ENCODE results near the gene ZNRF2. TPM values are rescaled to one million over a fixed set of nuclear protein-coding genes. Genes with fewer than 3 reads are reported as not detected.

Gene ZNRF2
- total and polyA plus RNA-seq, 2 of the 4 experiments (the other 2 are of a cell fraction) = 0.31 to 0.54 TPM

DNA sequence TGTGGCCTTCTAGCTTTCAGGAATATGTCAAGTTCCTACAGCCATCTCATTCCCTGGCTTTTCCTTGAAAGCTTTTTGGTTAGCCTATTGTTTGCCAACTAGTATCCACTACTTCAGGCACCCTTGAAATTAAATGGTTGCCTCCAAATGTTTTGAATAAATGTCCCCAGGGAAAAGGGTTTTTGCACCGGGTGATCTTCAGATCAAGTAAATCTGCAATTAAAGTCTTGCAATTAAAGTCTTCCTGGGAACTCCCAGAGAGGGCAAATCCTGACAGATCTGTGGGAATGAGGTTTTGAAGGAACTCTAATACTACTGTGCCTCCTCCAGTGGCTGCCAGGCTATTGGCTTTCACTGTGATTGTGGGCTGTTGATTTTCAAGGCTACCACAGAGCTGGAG, 17.7 kb upstream of the ZNRF2 start:
- Histone ChIP-seq H4K8ac (ENCODE audit: low read depth in 2 of 2, low read length in 2 of 2) (no peak overlapping the region), H3K27me3 (ENCODE audit: control insufficient read depth, insufficient read depth, low read length) (peaks cover 23% of the 10 kb centered on the region), H4K20me1 (ENCODE audit: insufficient read depth, low read length) (no peaks in the 10 kb centered on the region), H2BK15ac (ENCODE audit: low read depth, low read length) (no peak overlapping the region), H3K18ac (ENCODE audit: low read depth, low read length) (no peak overlapping the region), H3K4ac (ENCODE audit: low read depth, low read length) (no peak overlapping the region), H3K9me1 (ENCODE audit: insufficient read depth, low read length) (no peaks in the 10 kb centered on the region), H2AK9ac (replicated peaks; ENCODE audit: low read depth, low read length, poor library complexity) (no peak overlapping the region), H3K4me2 (ENCODE audit: low read depth, low read length) (no peak overlapping the region), H2AK5ac (ENCODE audit: low read depth, low read length) (no peak overlapping the region), H4K5ac (ENCODE audit: low read depth, low read length) (no peak overlapping the region), H3K27ac (ENCODE audit: insufficient read depth, low read length) (no peak overlapping the region), H3K36me3 (ENCODE audit: control insufficient read depth, insufficient read depth, low read length) (no peaks in the 10 kb centered on the region), H3K79me1 (ENCODE audit: low read depth in 1 of 2, low read length in 2 of 2) (no peaks in the 10 kb centered on the region), H2AFZ (replicated peaks; ENCODE audit: low read length, poor library complexity) (no peak overlapping the region), H2BK20ac (ENCODE audit: low read depth, low read length) (no peak overlapping the region), H3K4me3 (ENCODE audit: insufficient read depth, low read depth, low read length) (no peak overlapping the region), H2BK5ac (ENCODE audit: low read depth, low read length, poor library complexity, severe bottlenecking) (no peak overlapping the region), H4K91ac (ENCODE audit: insufficient read depth, low read depth, low read length) (no peak overlapping the region), H3K9ac (ENCODE audit: low read depth, low read length) (no peak overlapping the region), H3K56ac (ENCODE audit: extremely low read depth, insufficient read depth, low read length) (no peak overlapping the region), H3K23ac (ENCODE audit: low read depth, low read length) (no peak overlapping the region), H3K9me3 (ENCODE audit: control insufficient read depth, insufficient read depth, low read length) (no peaks in the 10 kb centered on the region), H3K4me1 (ENCODE audit: control insufficient read depth, insufficient read depth, low read length) (no peaks in the 10 kb centered on the region), H3K14ac (replicated peaks; ENCODE audit: low read depth, low read length) (no peak overlapping the region), H2BK120ac (ENCODE audit: low read depth, low read length) (no peak overlapping the region)
- DNase-seq = no peak
- intact Hi-C loops (cut with micrococcal nuclease) = no loop called here
- no CpG with 5 or more reads among the region's 1 CpG for WGBS, 2 experiments (ENCODE audit: extremely low coverage in 2 of 2, insufficient read length in 1 of 2)
- in situ Hi-C loops (cut with MboI; ENCODE audit: low sequenced_read_pairs) = no loop called here
- no TSS peak for BruUV-seq (replicated peaks)
- no peak for ATAC-seq (ENCODE audit: low read depth)
- ChIA-PET CTCF (no interaction called here), POLR2A (ENCODE audit: unreplicated experiment) (no interaction called here)
- dilution Hi-C loops (cut with HindIII; ENCODE audit: low sequenced_read_pairs, unreplicated experiment) = no loop called here
- TF ChIP-seq CHD1 (IDR thresholded peaks at IDR 0.05; ENCODE audit: low read depth, low read length) = no peak
- TF ChIP-seq NFE2L2 (IDR thresholded peaks at IDR 0.05; ENCODE audit: low read depth, low read length) = no peak
- no peak for TF ChIP-seq MAZ (IDR thresholded peaks at IDR 0.05; ENCODE audit: borderline replicate concordance, low read depth, low read length)
- TF ChIP-seq MAFK (IDR thresholded peaks at IDR 0.05; ENCODE audit: low read depth, low read length) = no peak
- TF ChIP-seq MXI1 (IDR thresholded peaks at IDR 0.05; ENCODE audit: borderline replicate concordance, low read depth, low read length) = no peak
- no peak for TF ChIP-seq FOS (IDR thresholded peaks at IDR 0.05; ENCODE audit: low read depth, low read length)
- no peak for TF ChIP-seq RCOR1 (IDR thresholded peaks at IDR 0.05; ENCODE audit: insufficient replicate concordance, low read length)
- no peak for TF ChIP-seq POLR2A (IDR thresholded peaks at IDR 0.05; ENCODE audit: low read depth, low read length)
- no peak for TF ChIP-seq RAD21 (IDR thresholded peaks at IDR 0.05; ENCODE audit: low read length)
- no peak for TF ChIP-seq BHLHE40 (IDR thresholded peaks at IDR 0.05; ENCODE audit: low read depth, low read length)

All from IMR-90 (cell line).